K562 (cell line): Measurements from ENCODE around the gene SLC35E1.

Source experiments
- CBFB ChIP-seq: sonication (generic); formaldehyde crosslinking; IDR thresholded peaks from 2 replicates; pipeline ENCODE4 v1.4.0; 2020; ENCODE audit warnings: mild to moderate bottlenecking, missing genetic modification reagents
- ESRRB ChIP-seq: fragments of 250-450 bp; sonication (Bioruptor Pico); IDR thresholded peaks from 2 replicates; pipeline ENCODE4 v1.5.0; 2020; ENCODE audit warnings: mild to moderate bottlenecking, moderate library complexity, borderline replicate concordance
- ETV6 ChIP-seq, 3 experiments: fragments of 150-350 bp in 1 of 3; sonication (generic) in 1 of 3; formaldehyde crosslinking in 1 of 3; IDR thresholded peaks; 2 replicates each; pipeline versions ENCODE4 v1.6.1 to v1.8.0; 2014 to 2022; ENCODE audit warnings: borderline replicate concordance in 2 of 3, low read depth in 2 of 3, antibody characterized with exemption in 1 of 3, low read length in 1 of 3, mild to moderate bottlenecking in 1 of 3, missing genetic modification reagents in 1 of 3
- FOXM1 ChIP-seq, 2 experiments: fragments of 450-650 bp in 1 of 2; sonication (generic) in 1 of 2; formaldehyde crosslinking in 1 of 2; IDR thresholded peaks; 2 replicates each; pipeline versions ENCODE4 v1.6.1 to v1.9.0; 2017 to 2022; ENCODE audit warnings: low read depth in 2 of 2, mild to moderate bottlenecking in 2 of 2, missing genetic modification reagents in 1 of 2, moderate library complexity in 1 of 2
- HMG20B ChIP-seq: fragments of 250-450 bp; sonication (Bioruptor Pico); IDR thresholded peaks from 2 replicates; pipeline ENCODE4 v1.5.0; 2021; ENCODE audit warnings: mild to moderate bottlenecking
- MEF2A ChIP-seq: IDR thresholded peaks from 2 replicates; pipeline ENCODE4 v1.6.1; 2011; ENCODE audit warnings: low read depth, mild to moderate bottlenecking, low read length, moderate library complexity; ENCODE audit not compliant: control insufficient read depth
- NR2F6 ChIP-seq: fragments of 450-650 bp; formaldehyde crosslinking; IDR thresholded peaks from 2 replicates; pipeline ENCODE4 v1.4.0; 2020; ENCODE audit warnings: mild to moderate bottlenecking
- POLR2A ChIP-seq: fragments of 450-650 bp; conservative IDR thresholded peaks from 2 replicates; pipeline ENCODE4 v1.6.1; 2016
- TF ChIP-seq, protein P1 (sequence below), 3 experiments: IDR thresholded peaks in 2 of 3; conservative IDR thresholded peaks in 1 of 3; 2 replicates each; pipeline ENCODE4 v1.5.1; 2011 to 2012; ENCODE audit warnings: low read length in 3 of 3, mild to moderate bottlenecking in 3 of 3, control low read depth in 2 of 3, improper control_type of control experiment in 1 of 3, inconsistent platforms in 1 of 3, low read depth in 1 of 3, mixed read lengths in 1 of 3, moderate library complexity in 1 of 3; ENCODE audit not compliant: insufficient read depth in 2 of 3
- TF ChIP-seq, protein P2 (sequence below), 2 experiments: fragments of 450-650 bp in 1 of 2; sonication (generic) in 1 of 2; formaldehyde crosslinking; conservative IDR thresholded peaks; 2 replicates each; pipeline versions ENCODE4 v1.4.0 to v1.8.1; 2020 to 2022; ENCODE audit warnings: mild to moderate bottlenecking in 1 of 2, missing genetic modification reagents in 1 of 2
- TF ChIP-seq, protein P3 (sequence below): sonication (generic); formaldehyde crosslinking; IDR thresholded peaks from 2 replicates; pipeline ENCODE4 v1.8.1; 2023; ENCODE audit warnings: mild to moderate bottlenecking, missing genetic modification reagents

DNA sequence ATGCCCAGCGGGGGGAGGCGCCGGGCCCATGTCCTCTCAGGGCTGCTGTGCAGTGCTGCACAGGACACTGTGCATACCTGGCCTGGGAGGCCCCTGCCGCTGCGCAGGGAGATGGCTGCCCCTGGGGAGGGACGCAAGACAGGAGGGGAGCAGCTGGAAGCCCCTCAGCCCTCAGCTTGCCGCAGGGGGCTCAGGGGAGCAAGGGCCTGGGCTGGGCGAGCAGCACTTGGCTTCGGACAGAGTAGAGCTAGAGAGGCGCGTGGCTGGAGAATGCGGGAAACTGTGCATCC lies 40.9 kb downstream of the SLC35E1 start:
- TF ChIP-seq NR2F6 (no peak), ESRRB (CRISPR knock-in tag) (no peak), CBFB (CRISPR knock-in tag) (no peak), HMG20B (no peak), POLR2A (no peak), FOXM1 (IDR thresholded peaks at IDR 0.05; ENCODE audit: low read depth) (no peak), FOXM1 (CRISPR knock-in tag; IDR thresholded peaks at IDR 0.05; ENCODE audit: low read depth) (no peak), MEF2A (no peak), ETV6 (IDR thresholded peaks at IDR 0.05; ENCODE audit: borderline replicate concordance in 1 of 2, low read depth in 2 of 2, low read length in 1 of 2) (no peak), ETV6 (CRISPR knock-in tag; IDR thresholded peaks at IDR 0.05; ENCODE audit: borderline replicate concordance) (no peak)
- TF ChIP-seq, protein P1, sequence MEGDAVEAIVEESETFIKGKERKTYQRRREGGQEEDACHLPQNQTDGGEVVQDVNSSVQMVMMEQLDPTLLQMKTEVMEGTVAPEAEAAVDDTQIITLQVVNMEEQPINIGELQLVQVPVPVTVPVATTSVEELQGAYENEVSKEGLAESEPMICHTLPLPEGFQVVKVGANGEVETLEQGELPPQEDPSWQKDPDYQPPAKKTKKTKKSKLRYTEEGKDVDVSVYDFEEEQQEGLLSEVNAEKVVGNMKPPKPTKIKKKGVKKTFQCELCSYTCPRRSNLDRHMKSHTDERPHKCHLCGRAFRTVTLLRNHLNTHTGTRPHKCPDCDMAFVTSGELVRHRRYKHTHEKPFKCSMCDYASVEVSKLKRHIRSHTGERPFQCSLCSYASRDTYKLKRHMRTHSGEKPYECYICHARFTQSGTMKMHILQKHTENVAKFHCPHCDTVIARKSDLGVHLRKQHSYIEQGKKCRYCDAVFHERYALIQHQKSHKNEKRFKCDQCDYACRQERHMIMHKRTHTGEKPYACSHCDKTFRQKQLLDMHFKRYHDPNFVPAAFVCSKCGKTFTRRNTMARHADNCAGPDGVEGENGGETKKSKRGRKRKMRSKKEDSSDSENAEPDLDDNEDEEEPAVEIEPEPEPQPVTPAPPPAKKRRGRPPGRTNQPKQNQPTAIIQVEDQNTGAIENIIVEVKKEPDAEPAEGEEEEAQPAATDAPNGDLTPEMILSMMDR (IDR thresholded peaks at IDR 0.05 in 2 of 3, conservative IDR thresholded peaks at IDR 0.05 in 1 of 3; ENCODE audit: insufficient read depth in 2 of 3, low read depth in 1 of 3, low read length in 3 of 3), result no peak
- TF ChIP-seq, protein P2, sequence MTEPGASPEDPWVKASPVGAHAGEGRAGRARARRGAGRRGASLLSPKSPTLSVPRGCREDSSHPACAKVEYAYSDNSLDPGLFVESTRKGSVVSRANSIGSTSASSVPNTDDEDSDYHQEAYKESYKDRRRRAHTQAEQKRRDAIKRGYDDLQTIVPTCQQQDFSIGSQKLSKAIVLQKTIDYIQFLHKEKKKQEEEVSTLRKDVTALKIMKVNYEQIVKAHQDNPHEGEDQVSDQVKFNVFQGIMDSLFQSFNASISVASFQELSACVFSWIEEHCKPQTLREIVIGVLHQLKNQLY (CRISPR knock-in tag; conservative IDR thresholded peaks at IDR 0.05), result no peak
- TF ChIP-seq, protein P3, sequence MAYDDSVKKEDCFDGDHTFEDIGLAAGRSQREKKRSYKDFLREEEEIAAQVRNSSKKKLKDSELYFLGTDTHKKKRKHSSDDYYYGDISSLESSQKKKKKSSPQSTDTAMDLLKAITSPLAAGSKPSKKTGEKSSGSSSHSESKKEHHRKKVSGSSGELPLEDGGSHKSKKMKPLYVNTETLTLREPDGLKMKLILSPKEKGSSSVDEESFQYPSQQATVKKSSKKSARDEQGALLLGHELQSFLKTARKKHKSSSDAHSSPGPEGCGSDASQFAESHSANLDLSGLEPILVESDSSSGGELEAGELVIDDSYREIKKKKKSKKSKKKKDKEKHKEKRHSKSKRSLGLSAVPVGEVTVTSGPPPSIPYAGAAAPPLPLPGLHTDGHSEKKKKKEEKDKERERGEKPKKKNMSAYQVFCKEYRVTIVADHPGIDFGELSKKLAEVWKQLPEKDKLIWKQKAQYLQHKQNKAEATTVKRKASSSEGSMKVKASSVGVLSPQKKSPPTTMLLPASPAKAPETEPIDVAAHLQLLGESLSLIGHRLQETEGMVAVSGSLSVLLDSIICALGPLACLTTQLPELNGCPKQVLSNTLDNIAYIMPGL (CRISPR knock-in tag), result no peak
